Measurements from ENCODE around the gene TOX2.

Gene TOX2

DNA sequence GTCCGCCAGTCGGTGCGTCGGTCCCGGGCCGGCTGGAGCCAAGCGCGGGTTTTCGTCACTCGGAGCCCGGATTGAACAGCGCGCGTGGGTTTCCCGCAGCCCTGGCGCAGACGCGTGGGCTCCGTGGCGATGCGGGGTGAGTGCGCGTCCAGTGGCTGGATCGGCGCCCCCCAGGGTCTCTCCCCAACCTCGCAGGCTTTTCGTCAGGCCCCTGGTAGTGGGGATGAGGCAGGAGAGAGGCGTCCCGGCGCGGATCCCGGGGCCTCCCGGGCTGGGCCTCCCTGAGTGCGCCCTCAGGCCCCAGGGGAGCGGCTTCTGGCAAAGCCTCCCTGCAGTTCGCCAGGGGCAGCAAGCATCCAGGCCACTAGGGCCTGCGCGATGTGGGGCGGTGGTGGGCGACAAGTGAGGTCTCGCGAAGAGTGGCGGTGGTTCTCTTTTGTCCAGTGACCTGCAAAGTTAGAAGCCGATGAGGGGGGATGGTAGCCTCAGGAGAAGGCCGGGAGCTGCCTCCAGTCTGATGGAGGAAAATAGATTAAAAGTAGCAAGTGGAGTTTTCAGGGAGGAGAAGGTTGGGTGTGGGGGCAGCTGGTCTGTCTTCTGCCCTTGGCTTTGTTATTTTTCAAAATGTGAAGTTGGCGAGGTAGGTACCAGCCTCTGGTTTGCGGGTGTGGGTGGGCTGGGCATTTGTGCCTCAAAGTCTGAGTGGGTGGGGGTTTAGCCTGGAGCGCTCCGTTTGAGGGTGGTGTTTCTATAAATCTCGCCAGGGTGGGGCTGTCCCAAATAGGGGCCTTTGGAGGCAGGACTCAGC, 1.6 kb downstream of the TOX2 start:
- DNase-seq, result peak; percentile 17

DNA sequence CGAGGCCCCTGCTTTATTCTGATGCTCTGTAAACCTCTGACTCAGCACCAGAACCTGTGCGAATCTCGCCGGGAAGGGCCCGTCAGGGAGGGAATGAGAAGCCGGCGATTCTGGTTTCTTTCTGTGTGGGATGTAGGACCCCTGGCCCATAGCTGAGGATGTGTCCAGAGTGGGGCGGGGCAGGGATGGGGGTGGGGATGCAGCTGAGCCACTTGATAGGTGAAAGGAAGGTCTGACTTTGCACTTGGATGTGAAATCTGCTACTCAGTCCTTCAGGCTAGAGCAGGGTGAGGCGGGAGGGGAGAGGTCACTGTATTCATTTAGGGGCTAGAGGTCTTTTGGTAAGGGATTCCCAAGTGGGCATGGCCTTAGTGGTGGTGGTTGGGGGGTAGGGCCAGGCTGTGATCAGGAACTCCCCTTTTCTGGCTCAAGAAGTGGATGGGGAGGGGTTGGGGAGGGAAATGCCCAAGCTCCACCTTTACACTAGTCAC, 2.3 kb downstream of the TOX2 start:
- no peak for DNase-seq

DNA sequence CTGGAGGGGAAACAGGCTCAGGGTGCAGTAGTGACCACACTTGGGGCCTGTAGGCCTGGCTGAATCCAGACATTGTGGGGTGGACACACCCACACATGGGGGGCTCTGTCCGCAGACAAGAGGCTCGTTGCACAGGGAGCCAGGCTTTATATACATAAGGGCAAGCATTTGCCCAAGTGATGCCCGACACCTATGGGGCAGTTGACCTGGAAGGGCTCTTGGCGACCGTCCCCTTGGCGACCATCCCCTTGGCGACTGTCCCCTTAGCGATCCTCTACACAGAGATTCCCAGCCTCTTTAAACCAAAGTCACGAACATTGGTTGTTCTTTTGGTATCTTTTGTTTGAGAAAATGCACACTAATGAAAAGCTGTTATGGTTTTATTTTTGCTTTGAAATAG, 2.7 kb downstream of the TOX2 start:
- DNase-seq, result no peak

DNA sequence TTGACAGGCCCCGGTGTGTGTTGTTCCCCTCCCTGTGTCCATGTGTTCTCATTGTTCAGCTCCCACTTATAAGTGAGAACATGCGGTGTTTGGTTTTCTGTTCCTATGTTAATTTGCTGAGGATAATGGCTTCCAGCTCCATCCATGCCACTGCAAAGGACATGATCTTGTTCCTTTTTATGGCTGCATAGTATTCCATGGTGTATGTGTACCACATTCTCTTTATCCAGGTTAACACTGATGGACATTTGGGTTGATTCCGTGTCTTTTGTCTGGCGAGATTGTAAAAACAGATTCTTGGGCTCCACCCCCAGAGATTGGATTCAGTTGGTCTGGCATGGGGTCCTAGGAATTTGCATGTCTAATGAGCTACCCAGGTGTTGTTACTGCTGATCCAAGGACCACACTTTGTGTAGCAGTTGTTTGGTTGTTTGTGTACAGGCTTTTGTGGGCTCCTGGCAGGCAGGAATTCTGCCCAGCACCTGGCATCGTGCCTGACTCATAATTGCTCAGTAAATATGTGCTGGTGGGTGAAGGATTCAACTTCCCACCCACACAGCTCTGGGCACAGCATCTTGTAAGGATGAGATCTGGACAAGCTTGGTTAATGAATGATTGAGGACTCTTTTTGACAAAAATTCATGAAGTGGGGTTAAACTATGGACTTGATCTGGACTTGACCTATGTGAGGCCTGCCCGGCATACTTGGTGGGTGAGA, 5.2 kb downstream of the TOX2 start:
- no peak for DNase-seq

DNA sequence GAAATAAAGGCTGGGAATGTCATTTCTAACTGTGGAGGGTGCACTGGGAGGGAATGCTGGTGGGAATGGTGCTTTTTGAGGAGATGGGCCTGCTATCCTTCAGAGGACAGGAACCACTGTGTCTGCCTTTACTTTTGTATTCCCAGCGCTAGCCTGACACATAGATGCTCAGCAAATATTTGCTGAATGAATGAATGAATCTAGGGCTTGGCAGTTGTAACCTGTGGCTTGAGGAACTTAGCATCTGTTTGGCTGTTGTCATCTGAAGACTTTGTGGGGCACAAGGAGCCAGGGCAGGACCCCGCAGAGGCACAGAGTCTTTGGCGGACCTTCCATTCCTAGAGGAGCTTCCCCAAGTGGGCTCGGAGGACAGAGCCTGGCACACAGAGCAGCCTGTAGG, 6.1 kb downstream of the TOX2 start:
- no peak for DNase-seq

DNA sequence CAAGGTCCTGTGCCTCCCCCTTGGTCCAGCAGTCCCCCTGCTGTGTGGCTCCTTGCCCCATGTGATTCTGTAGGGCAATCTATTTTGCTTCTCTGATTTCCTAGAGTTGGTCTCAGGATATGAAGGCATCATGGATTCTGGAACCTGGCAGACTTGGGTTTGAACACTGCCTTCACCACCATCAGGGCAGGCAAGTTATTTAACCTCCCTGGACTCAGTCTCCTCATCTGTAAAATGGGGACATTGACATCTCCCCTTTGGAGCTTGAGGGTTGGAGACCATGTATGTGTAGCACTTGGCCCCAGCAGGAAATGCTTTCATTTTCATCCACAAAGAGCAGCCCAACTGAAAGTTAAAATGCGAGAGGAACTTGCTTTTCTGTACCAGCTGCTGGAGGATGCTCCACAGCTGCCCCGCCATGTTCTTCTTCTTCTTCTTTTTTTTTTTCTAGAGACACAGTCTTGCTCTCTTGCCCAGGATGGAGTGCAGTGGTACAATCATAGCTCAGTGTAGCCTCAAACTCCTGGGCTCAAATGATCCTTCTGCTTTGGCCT, 6.7 kb downstream of the TOX2 start:
- no peak for DNase-seq

DNA sequence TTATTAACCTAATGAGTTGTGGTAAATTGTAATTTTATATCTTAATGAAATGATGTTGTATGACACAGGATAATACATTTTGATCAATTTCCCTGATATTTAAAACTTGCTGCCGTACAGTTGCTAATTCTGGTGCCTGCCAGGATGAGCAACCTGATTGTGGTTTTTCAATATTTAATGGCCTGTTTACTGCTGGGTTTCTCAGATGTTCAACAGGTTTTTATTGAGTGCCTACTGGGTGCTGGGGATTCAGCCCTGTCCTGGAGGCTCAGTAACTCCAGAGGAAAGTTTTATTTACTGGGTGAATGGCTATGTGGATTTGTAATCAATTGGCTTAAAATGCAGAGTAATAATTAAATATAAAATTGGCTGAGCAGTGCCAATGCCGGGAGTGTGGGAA, 8.0 kb downstream of the TOX2 start:
- no peak for DNase-seq

DNA sequence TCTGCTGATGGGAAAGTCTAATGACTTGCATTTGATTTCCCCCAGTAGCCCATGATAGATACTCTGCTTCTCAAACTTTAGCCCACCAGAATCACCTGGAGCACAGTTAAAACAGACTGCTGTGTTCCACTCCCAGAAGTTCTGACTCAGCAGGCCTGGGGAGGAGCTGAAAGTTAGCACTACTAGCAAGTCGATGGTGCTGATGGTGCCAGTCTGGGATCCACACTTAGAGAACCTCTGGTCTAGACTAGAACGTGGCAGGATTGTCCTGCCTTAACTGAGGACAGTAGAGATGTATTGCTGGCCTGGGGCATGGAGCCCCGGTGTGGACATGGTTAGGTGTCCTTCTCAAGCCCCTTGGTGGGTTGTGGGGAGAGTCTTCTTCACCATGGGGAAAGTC, 8.7 kb downstream of the TOX2 start:
- no peak for DNase-seq

DNA sequence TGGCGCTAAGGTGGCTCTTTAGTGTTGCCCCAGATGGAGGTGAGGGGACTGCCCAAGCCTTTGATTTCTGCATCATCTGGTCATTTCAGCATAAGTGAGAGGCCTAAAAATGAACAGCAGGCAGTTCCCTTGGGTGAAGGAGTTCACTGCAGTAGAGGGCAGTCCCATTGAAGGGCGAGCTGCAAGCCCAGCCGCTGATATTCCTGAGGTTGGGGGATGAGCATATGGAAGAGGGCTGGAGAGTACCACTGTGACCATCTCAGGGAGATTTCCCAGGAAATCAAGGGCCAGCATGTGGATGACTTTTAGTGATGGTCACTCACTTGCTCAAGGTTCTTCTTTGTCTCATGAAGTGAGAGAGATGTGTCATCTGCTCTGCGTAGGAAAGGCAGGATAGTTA, 9.3 kb downstream of the TOX2 start:
- DNase-seq, result no peak

DNA sequence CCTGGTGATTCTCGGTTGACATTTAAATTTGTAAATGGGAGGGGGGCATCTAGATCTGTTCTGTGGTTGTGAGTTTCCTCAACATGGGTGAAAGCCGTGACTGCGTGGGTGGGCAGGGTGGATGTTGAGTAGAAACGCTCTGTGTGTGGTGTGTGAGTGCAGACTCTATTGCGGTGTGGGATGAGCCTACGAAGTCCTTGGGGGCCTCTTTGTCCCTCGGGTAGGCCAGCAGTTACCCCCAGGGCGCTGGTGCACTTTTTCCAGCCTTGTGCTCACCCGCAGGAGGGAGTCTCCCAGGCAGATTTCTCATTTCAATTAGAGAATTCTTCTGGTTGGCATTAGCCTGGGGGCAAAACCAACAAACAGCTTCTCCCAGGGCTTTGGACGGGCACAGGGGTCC, 10.6 kb downstream of the TOX2 start:
- no peak for DNase-seq

DNA sequence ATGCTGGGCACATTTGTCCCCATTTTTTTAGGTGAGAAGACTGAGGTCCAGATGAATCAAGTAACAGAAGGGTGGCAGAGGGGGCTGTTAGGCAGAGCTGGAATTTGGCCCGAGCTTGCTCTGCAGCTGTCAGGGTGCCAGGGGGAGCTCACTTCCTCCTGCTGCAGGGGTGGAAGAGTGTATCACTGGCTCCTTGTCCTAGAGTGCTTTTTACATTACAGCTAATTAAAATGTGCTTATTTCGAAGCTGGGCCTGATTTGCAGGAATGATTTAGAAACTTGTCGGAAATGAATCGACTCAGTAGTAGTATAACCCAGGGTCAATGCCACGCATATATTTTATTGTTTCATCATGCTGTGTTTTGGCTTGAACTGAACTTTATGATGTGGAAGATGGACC, 11.1 kb downstream of the TOX2 start:
- peak; percentile 52 for DNase-seq

DNA sequence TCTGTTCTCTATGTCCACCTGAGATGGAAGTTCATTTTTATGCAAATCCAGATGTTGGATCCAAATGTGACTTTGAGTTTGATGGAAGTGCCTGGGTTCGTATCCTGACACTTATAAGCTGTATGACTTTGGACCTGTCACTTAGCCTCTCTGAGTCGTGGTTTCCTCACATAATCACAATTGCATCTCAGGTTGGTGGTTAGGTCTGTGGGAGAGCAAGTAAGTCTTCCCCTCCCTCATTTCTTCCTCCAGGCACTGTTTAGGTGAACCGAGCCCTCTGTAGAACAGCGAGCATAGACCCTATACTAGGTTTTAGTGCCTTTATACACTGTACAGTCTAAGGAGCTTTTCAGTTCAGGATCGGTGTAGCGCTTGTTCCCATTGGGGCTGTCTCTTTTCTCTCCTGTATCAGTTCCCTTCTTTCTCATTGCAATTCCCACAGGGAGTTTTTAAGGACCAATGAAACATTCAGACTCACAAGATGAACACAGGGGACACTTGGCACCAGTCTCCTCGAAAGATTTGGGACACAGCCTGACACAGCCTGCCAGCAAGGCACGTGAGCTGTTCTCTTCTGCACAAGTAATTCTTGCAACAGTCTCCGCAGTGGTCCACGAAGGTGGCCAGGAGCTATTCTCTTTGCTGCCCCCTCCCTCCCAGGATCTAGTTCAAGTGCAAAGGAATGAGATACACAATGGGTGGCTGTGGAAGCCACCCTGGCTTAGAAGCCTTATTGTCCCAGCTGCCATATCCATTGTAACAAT, 11.8 kb downstream of the TOX2 start:
- no peak for DNase-seq

DNA sequence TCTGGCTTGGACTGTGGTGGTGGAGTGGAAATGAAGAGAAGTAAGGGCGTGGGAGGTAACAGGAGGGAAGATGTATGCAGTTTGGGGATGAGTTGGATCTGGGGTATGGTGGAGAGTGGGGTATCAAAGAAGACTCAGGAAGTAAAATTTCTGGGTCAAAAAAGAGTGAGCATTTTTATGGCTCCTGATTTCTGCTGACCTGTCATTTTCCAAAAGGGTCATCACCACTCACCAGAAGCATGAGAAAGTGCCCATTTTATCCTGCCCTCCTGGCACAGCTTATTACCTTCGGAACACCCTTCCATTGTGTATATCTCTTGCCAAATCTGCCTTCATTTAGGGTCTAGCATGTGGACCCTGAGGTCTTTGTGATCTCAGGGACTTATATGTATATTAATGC, 17.3 kb downstream of the TOX2 start:
- no peak for DNase-seq

DNA sequence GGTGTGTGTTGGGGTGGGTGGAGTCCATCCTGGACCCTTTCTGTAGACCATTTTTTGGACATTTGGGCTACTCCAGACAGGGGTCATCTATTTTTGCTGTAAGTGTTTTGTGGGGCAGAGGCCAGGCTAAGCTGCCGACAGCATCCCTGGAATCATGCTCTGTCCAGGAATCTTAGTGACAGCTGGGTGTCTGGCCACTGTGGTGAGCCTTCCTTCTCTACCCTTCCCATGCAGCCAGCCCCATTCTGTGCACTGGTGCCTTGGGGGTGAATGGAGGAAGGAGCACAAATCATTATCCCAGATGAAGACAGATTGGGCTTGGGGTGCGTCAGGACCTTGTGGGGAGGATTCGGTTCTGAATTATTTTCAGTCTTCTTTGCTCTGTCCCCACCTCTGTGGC, 20.2 kb downstream of the TOX2 start:
- no peak for DNase-seq

DNA sequence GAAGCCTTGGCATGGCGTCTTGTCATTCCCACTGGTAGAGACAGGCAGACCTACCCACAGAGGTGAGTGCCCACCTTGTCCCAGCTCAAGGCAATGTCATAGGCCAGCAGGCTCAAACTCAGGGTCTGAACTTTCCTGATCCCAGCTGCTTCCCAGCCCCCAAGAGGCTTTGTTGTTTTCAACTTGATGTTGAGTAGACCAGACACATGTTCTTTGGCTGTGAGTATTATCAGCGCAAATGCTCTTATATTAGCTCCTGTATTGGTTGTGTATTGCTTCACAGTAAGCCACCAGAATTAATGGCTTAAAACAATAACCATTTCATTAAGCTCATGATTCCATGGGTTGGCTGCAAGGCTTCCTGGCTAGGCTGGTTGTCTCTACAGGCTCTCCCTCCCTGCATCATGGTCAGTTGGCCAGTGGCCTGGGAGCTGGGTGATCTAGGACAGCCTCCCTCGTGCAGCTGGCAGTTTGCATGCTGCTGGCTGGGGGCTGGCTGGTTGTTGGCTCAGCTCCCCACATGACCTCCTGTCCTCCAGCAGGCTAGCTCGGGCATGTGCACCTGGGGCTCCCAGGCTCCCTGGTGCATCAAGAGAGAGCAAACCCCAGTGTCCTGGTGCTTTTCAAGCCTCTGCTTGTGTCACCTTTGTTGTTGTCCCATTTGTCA, 21.6 kb downstream of the TOX2 start:
- DNase-seq, result no peak

DNA sequence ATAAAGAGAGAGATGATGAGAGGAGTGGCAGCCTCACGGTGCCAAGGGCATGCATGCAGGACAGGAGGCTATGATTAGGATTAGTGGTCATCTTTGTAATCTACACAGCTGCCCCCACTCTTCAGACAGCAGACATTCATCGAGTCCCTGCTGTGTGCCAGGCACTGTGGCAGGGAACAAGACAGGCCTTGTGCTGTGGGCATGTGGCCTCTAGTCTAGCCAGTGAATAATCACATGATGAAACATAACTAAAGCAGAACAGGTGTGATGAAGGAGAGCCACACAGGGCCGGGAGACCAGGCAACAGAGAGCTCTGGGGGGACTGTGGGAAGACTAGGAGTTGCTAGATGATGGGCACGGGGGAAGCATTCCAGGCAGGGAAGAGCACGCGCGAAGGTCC, 22.2 kb downstream of the TOX2 start:
- no peak for DNase-seq

DNA sequence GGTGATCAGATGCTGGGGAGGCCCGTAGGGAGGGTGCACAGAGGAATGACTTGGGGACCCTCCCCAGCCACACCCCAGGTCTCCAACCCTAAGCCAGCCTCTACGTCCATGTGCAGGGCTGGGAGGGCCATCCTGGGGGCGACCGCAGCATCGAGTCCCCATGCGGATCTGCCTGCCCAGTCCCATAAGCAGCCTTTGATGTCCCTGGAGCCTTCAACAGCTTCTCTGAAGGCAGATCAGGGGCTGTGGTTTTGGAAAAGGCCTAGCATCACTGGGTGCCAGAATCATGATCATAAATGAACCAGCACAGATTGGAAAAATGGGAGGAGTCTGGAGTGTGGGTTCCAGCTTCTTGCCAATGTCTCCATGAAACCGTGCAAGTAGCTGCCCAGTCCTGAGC, 22.9 kb downstream of the TOX2 start:
- no peak for DNase-seq

DNA sequence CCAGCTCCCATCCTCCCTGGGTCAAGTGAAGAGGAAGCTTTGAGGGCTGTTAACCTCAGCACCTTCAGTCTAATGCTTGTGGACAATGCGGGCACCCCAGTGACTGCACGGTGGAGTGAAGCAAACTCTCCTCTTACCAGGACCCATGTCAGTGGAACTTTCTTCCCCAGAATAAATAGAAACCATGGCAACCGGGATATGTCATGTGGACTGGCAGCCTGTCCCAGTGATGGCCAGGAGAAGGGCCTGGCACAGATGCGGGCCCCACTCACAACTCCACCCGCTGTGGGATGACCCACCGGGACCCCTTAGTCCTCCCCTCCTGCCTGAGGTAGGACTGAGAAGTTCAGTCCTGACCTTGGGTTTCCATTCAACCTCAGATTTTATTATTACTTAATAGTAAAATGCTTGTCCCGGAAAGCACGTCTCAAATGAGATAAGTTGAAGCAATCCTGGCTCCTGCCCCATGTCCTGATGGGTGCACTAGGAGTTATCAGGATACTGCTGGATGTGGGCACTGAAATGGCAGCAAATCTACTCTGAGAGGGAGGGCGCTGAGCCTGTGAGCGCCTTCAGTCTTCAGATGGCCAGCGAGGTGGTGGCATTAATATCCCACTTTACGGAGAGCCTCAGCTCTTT, 23.5 kb downstream of the TOX2 start:
- DNase-seq, result no peak

DNA sequence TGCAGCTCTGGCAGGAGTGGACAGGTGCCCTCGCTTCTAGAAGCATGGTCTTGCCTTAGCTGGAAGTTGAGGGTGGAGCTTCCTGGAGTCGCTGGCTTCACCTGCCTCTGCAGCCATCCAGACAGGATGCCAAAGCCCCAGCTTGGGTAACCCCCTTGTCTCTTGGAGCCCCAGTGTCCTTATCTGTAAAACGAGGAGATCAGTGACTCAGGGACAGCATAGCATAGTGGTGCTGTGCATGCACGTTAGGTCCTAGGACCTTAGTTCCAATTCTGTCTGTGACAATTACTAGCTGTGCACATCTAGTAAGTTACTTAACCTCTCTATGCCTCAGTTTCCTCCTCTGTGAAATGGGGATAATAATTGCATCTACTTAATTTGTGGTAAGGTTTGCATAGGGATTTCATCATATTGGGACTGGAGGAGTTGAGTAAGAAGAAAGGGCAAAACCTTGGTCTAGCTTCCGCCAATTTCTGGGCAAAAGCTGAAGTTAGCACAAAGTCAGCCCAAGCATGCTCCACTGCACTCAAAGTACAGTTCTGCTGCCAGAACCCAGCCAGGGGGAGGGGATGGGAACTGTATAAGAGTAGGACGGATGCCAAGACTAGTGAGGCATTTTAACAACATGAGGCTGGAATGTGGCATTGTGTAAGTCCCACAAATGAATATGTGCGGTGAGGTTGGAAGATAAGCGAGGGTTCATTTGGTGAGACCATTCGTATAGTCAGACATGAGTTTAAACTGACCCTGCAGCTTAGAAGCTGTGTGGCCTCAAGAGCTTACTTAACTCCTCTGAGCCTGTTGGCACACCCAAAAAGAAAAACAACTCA, 24.5 kb downstream of the TOX2 start:
- peak; percentile 98 for DNase-seq

DNA sequence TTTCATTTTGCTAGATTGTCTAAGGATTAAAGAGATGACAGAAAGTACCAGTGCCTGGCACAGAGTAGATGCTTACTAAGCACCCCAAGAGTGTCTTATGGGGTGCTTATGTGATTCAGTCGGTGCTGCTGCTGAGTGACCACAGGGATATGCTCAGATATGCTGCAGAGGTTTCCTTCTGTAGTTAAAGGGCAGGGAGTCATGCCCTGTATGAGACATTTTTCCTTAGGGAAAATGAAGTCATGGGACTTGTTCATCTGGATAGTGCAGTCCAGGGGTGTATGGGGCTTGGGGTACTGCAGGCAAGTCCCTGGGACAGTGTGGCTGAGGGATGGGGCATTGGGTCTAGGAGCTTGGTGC, 25.1 kb downstream of the TOX2 start:
- DNase-seq, result peak; percentile 86

DNA sequence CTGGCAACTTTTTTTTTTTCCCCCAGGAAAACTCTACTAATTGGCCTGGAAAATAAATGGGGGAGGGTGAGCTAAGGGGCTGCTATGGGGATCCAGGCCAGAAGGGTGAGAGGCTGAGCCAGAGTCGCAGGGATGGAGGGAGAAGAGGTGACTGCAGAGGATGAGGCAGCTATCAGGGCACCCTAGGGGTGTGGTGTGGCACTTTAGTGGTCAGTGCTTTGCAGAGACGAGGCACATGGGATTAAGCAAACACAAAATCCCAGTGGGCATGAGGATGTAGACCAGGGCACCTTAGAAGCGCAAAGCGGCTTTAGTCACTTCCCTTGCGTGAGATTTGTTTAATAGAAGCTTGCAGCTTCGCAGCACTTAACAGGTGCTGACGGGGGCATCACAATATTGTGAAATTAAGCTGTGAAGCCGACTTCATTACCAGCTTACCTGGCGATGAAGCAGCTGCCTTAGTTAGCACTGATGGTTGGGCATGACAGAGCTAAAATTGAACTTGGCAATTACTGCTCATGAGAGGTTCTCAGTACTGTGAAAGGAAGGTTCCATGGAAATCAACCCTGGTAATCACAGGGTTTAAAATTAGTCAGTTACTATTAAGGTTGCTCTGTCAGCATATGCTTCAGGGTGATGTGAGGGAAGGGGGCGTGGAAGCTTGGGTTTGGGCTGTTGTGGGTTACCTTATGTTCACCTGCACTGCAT, 26.0 kb downstream of the TOX2 start:
- no peak for DNase-seq
